ENCODE data around the gene CPEB3. TPM values are rescaled to one million over a fixed set of nuclear protein-coding genes. Genes with fewer than 3 reads are reported as not detected.

CPEB3 gene
- total and polyA plus RNA-seq, 9 of the 15 experiments (the other 6 are each of a cell fraction or from before 2014, with no cell fraction given), result 0.15 to 1.2 (median 0.51) TPM

- Histone ChIP-seq H4K20me1 (replicated peaks; ENCODE audit: control insufficient read depth, insufficient read depth, low read length) (no peaks in the 10 kb centered on the region), H3K27ac (ENCODE audit: extremely low read depth, low read depth, low read length) (no peak overlapping the region), H3K27me3 (ENCODE audit: control insufficient read depth in 2 of 2, insufficient read depth in 2 of 2, low read length in 2 of 2) (no peaks in the 10 kb centered on the region), H3K9me3 (replicated peaks; ENCODE audit: control insufficient read depth, insufficient read depth, low read depth, low read length) (no peaks in the 10 kb centered on the region), H3K36me3 (ENCODE audit: control insufficient read depth, insufficient read depth, low read length) (no peaks in the 10 kb centered on the region), H3K9me1 (ENCODE audit: control insufficient read depth, insufficient read depth, low read length) (no peaks in the 10 kb centered on the region), H3K9ac (ENCODE audit: insufficient read depth in 1 of 2, low read depth in 2 of 2, low read length in 2 of 2) (no peak overlapping the region), H3K4me3 (no peak overlapping the region), H2AFZ (ENCODE audit: low read depth, low read length) (no peak overlapping the region), H3K4me2 (ENCODE audit: insufficient read depth, low read length) (no peak overlapping the region), H3K79me2 (ENCODE audit: control insufficient read depth, insufficient read depth, low read length) (no peaks in the 10 kb centered on the region), H3K4me1 (replicated peaks in 1 of 2; ENCODE audit: control insufficient read depth in 2 of 2, insufficient read depth in 2 of 2, low read length in 2 of 2) (no peaks in the 10 kb centered on the region)
- TF ChIP-seq SAFB2 (IDR thresholded peaks at IDR 0.05; ENCODE audit: borderline replicate concordance, low read depth, low read length, severe bottlenecking) (no peak), RREB1 (CRISPR knock-in tag; IDR thresholded peaks at IDR 0.05) (no peak), ZNF75A (CRISPR knock-in tag; IDR thresholded peaks at IDR 0.05) (no peak), ELF4 (CRISPR knock-in tag; IDR thresholded peaks at IDR 0.05) (no peak), TGIF2 (CRISPR knock-in tag; IDR thresholded peaks at IDR 0.05) (no peak), RBM15 (IDR thresholded peaks at IDR 0.05; ENCODE audit: insufficient read depth, low read length) (no peak), MCM5 (IDR thresholded peaks at IDR 0.05; ENCODE audit: low read depth) (no peak), PRDM10 (IDR thresholded peaks at IDR 0.05; ENCODE audit: partially characterized antibody) (no peak)
- FAIRE-seq (no peak), ATAC-seq (no peak), DNase-seq (ENCODE audit: extremely low read depth in 1 of 4, low spot score in 3 of 4) (no peak)
- intact Hi-C loops (cut with micrococcal nuclease), result no loop called here
- CTCF ChIA-PET (ENCODE audit: low intra/inter-chr PET ratio), result no interaction called here
- no TSS peak for BruUV-seq (replicated peaks)
- POLR2A ChIA-PET, result no interaction called here
- 13% methylated on average over 1 of the region's 1 CpG for WGBS (ENCODE audit: insufficient coverage, low coverage, missing lambda C conversion rate)
- in situ Hi-C loops (cut with MboI), result no loop called here
These were observed 144.8 kb downstream of the CPEB3 start for GRCh38 chr10:92146107-92146506.

Data from K562 (cell line).